ENCODE results near the gene AGAP4.
"Not testable (repeated sequence)": the region's sequence is repeated elsewhere in the genome, so short reads cannot be mapped to it uniquely, and the experiment has no call there.

Gene AGAP4

DNA sequence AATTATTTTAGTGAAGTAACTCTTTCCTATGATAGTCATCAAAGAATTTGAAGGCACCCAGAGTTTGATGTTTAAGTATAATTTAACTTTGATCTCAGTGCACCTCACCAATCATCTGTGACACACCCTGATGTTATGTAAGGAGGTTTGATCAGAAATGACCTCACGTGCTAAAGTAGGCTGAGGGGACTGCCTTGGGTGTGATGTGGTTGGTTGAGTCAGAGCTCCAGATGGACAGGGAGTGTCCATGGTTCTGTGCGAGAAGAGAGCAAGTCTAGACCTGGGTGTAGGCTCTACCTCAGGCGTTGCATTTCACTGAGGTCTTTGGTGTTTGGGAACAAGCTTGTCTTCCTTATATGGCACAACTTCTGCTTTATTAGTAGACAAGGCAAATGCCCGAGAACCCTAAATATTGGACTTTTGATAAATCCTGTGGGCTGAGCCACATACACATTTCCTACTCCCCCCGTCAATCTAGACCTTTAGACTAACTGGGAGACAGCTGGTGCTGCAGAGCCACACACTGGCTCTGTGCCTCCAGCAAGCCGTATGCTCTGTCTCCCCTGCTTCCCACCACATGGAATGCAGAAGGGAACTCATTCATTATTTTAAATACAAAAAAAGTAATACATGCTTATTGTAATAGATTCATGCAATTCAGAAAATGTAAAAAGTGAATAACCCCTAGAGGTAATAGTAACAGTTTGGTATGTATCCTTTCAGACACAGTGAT, 56.4 kb downstream of the AGAP4 start:
- not testable (repeated sequence) for DNase-seq (ENCODE audit: low spot score)

GRCh38 chr10:45789991-45790390, 57.3 kb downstream of the AGAP4 start:
- DNase-seq (ENCODE audit: low spot score), result not testable (repeated sequence)

GRCh38 chr10:45787212-45787741, 60.0 kb downstream of the AGAP4 start:
- DNase-seq (ENCODE audit: low spot score), result not testable (repeated sequence)

- DNase-seq (ENCODE audit: low spot score), result not testable (repeated sequence)
Observed at GRCh38 chr10:45786217-45786616, 61.1 kb downstream of the AGAP4 start.

Data from pons (tissue), 1 donor.